KMS-11 (cell line): ENCODE results near the gene NUP50.

Experiments
- H2AFZ ChIP-seq: fragments of 200-600 bp; sonication (generic); 2 replicates; pipeline ENCODE4 v1.6.1; 2016; ENCODE audit warnings: antibody characterized with exemption, mixed run types, low read depth
- H3K27ac ChIP-seq: fragments of 200-600 bp; sonication (generic); 2 replicates; pipeline ENCODE4 v1.6.1; 2016; ENCODE audit warnings: mild to moderate bottlenecking, mixed run types
- H3K27me3 ChIP-seq: fragments of 200-600 bp; sonication (generic); 2 replicates; pipeline ENCODE4 v1.6.1; 2017; ENCODE audit warnings: mild to moderate bottlenecking, low read depth, mixed run types, moderate library complexity; ENCODE audit not compliant: insufficient read depth
- H3K36me3 ChIP-seq: fragments of 200-600 bp; sonication (generic); 2 replicates; pipeline ENCODE4 v1.6.1; 2017; ENCODE audit warnings: mild to moderate bottlenecking, mixed run types; ENCODE audit not compliant: insufficient read depth
- H3K4me1 ChIP-seq: fragments of 200-600 bp; sonication (generic); 2 replicates; pipeline ENCODE4 v1.6.1; 2016; ENCODE audit warnings: mild to moderate bottlenecking, low read depth, mixed run types; ENCODE audit not compliant: poor library complexity, severe bottlenecking
- H3K4me2 ChIP-seq: fragments of 200-600 bp; sonication (generic); 2 replicates; pipeline ENCODE4 v1.7.0; 2016; ENCODE audit warnings: mild to moderate bottlenecking, mixed run types
- H3K4me3 ChIP-seq: fragments of 200-600 bp; sonication (generic); IDR thresholded peaks from 2 replicates; pipeline ENCODE4 v1.6.1; 2017; ENCODE audit warnings: low read depth, low read length, mixed read lengths; ENCODE audit not compliant: insufficient read depth
- H3K79me2 ChIP-seq: fragments of 200-600 bp; sonication (generic); 2 replicates; pipeline ENCODE4 v1.6.1; 2016; ENCODE audit warnings: low read depth, mixed run types; ENCODE audit not compliant: insufficient read depth
- H3K9ac ChIP-seq: fragments of 200-600 bp; sonication (generic); 2 replicates; pipeline ENCODE4 v1.6.1; 2016; ENCODE audit warnings: mild to moderate bottlenecking, mixed run types
- H4K20me1 ChIP-seq: fragments of 200-600 bp; sonication (generic); 2 replicates; pipeline ENCODE4 v1.6.1; 2016; ENCODE audit warnings: mild to moderate bottlenecking, mixed run types; ENCODE audit not compliant: insufficient read depth
- CTCF ChIP-seq: fragments of 200-600 bp; sonication (generic); conservative IDR thresholded peaks from 2 replicates; pipeline ENCODE4 v1.6.1; 2017; ENCODE audit warnings: low read depth, mild to moderate bottlenecking, antibody characterized with exemption, low read length, moderate library complexity, mixed read lengths

Gene NUP50

GRCh38 chr22:45211435-45211834 lies 47.7 kb downstream of the NUP50 start:
- no peaks in the 10 kb centered on the region for H4K20me1 ChIP-seq
- H3K4me2 ChIP-seq: no peak overlapping the region
- H3K79me2 ChIP-seq: no peaks in the 10 kb centered on the region
- no peak overlapping the region for H2AFZ ChIP-seq
- no peaks in the 10 kb centered on the region for H3K27me3 ChIP-seq
- H3K27ac ChIP-seq: no peak overlapping the region
- no peak overlapping the region for H3K4me3 ChIP-seq
- no peaks in the 10 kb centered on the region for H3K4me1 ChIP-seq
- no peak overlapping the region for H3K9ac ChIP-seq
- H3K36me3 ChIP-seq: no peaks in the 10 kb centered on the region
- TF ChIP-seq CTCF: no peak

- Histone ChIP-seq H3K27ac (no peak overlapping the region), H3K9ac (no peak overlapping the region), H3K36me3 (no peaks in the 10 kb centered on the region), H3K4me1 (no peaks in the 10 kb centered on the region), H2AFZ (no peak overlapping the region), H4K20me1 (no peaks in the 10 kb centered on the region), H3K4me2 (no peak overlapping the region), H3K4me3 (no peak overlapping the region), H3K27me3 (no peaks in the 10 kb centered on the region), H3K79me2 (no peaks in the 10 kb centered on the region)
- no peak for TF ChIP-seq CTCF
Measured at GRCh38 chr22:45211848-45212247, 48.1 kb downstream of the NUP50 start.

- Histone ChIP-seq H3K9ac (no peak overlapping the region), H3K79me2 (no peaks in the 10 kb centered on the region), H3K27ac (no peak overlapping the region), H4K20me1 (no peaks in the 10 kb centered on the region), H3K27me3 (no peaks in the 10 kb centered on the region), H3K4me3 (no peak overlapping the region), H3K4me2 (no peak overlapping the region), H3K4me1 (no peaks in the 10 kb centered on the region), H3K36me3 (no peaks in the 10 kb centered on the region), H2AFZ (no peak overlapping the region)
- no peak for TF ChIP-seq CTCF
Measured at GRCh38 chr22:45212306-45212709, 48.6 kb downstream of the NUP50 start.

- H3K27me3 ChIP-seq: no peaks in the 10 kb centered on the region
- no peak overlapping the region for H3K4me3 ChIP-seq
- no peaks in the 10 kb centered on the region for H3K79me2 ChIP-seq
- no peak overlapping the region for H3K9ac ChIP-seq
- H3K36me3 ChIP-seq: no peaks in the 10 kb centered on the region
- H3K4me1 ChIP-seq: no peaks in the 10 kb centered on the region
- no peak for TF ChIP-seq CTCF
- no peak overlapping the region for H2AFZ ChIP-seq
- no peak overlapping the region for H3K4me2 ChIP-seq
- H4K20me1 ChIP-seq: no peaks in the 10 kb centered on the region
- no peak overlapping the region for H3K27ac ChIP-seq
Measured at GRCh38 chr22:45212992-45213751, 49.4 kb downstream of the NUP50 start.
